Epithelial cell of esophagus (primary cell): Measurements from ENCODE around the gene CFAP221.

Source experiments
- DNase-seq: peaks from one replicate; pipeline ENCODE4 v3.0.0; 2010; ENCODE audit warnings: low read depth
- H3K4me3 ChIP-seq: 2 replicates; pipeline ENCODE4 v1.5.1; 2011; ENCODE audit warnings: mild to moderate bottlenecking, low read length, control low read depth
- TF ChIP-seq, protein P1 (sequence below): IDR thresholded peaks from 2 replicates; pipeline ENCODE4 v1.5.1; 2011; ENCODE audit warnings: low read depth, mild to moderate bottlenecking, low read length, control low read depth, inconsistent platforms; ENCODE audit not compliant: insufficient read depth; ENCODE audit errors: missing control alignments

CFAP221 gene

DNA sequence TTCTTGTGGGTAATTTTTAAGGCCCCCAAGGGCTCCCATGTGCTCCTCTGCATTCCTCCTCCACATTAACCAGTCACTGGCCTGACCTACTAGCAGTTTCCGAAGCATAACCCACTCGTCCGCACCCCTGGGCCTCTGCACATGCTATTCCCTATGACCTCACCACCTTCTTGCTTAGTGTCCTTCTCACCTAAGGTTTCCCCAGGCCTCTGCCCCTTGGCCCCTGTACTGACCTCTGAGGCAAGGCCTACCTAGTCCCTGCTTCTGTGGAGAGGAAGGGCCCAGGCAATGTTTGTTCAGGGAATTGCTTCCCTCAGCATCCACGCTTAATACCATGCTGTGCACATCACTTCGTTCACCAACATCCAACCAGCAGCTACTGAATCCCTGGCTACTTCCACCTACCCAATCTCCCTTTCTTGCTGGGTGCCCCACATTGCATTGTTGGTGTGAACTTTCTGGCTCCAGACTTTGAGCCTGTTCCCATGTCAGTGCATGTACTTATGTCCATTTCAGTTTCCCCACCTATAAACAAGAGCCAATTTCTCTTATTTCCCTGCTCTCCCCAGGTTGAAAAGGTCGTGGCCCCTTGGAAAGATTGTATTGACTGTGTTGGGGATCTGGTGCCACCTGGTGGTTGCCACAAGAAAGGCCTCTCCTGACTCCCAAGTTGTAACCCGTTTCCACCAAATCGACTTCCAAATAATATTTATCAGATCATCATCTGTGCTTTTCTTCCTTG, 115.5 kb downstream of the CFAP221 start:
- DNase-seq, result peak; percentile 57
- no peak overlapping the region for H3K4me3 ChIP-seq
- TF ChIP-seq, protein P1, sequence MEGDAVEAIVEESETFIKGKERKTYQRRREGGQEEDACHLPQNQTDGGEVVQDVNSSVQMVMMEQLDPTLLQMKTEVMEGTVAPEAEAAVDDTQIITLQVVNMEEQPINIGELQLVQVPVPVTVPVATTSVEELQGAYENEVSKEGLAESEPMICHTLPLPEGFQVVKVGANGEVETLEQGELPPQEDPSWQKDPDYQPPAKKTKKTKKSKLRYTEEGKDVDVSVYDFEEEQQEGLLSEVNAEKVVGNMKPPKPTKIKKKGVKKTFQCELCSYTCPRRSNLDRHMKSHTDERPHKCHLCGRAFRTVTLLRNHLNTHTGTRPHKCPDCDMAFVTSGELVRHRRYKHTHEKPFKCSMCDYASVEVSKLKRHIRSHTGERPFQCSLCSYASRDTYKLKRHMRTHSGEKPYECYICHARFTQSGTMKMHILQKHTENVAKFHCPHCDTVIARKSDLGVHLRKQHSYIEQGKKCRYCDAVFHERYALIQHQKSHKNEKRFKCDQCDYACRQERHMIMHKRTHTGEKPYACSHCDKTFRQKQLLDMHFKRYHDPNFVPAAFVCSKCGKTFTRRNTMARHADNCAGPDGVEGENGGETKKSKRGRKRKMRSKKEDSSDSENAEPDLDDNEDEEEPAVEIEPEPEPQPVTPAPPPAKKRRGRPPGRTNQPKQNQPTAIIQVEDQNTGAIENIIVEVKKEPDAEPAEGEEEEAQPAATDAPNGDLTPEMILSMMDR, result peak; percentile 91

DNA sequence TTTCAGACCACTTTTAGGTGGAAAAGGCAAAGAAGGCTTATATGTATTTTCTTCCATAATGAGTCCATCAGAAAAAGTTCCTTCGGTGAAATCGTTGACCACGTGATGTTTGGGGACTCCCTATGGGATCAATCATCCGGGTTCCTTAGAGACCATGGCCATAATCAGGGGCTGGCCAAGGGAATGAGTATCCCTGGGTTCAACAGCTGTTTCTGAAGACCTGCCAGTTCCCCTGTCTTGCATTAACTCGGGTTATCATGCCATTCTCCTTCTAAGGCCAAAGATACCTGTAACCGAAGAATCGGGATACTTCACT, 116.1 kb downstream of the CFAP221 start:
- TF ChIP-seq, protein P1, result no peak
- no peak overlapping the region for H3K4me3 ChIP-seq
- DNase-seq, result no peak

DNA sequence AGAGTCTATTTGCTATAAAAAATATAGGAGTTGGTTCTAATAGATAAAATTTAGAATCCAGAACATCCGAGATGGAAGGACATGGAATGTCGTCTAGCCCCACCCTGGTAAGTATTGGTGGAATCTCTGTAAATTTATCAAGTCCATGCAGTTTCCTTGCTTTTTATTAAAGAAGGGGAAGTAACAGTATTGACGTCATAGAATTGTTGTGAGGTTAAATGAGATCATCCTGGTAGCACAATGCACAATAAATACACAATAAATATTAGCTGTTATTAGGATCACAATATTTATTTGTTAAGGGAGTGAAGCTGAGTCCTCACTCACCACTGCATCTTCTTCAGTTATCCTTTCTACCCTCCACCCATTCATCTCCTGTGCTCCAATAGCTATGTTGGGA, 118.0 kb downstream of the CFAP221 start:
- TF ChIP-seq, protein P1, result no peak
- DNase-seq, result no peak

GRCh38 chr2:119668546-119668945, 124.3 kb downstream of the CFAP221 start:
- H3K4me3 ChIP-seq, result no peak overlapping the region
- DNase-seq, result no peak
- TF ChIP-seq, protein P1, result no peak

More for the DNA sequence above, 118.0 kb downstream of the CFAP221 start:
- no peak overlapping the region for H3K4me3 ChIP-seq

DNA sequence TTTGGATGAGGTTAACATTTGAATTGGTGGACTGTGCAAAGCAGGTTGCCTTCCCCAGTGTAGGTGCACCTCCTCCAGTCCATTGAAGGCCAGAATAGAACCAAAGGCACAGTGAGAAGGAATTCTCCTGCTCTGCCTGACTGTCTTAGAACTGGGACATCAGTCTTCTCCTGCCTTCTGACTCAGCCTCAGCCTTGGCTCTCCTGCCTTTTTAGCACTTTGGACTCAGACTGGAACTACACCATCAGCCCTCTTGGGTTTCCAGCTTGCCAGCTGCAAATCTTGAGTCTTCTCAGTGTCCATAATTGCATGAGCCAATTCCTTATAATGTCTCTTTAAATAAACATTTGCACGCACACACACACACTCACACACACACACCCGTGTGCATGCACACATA, 126.8 kb downstream of the CFAP221 start:
- H3K4me3 ChIP-seq, result no peak overlapping the region
- TF ChIP-seq, protein P1, result no peak

DNA sequence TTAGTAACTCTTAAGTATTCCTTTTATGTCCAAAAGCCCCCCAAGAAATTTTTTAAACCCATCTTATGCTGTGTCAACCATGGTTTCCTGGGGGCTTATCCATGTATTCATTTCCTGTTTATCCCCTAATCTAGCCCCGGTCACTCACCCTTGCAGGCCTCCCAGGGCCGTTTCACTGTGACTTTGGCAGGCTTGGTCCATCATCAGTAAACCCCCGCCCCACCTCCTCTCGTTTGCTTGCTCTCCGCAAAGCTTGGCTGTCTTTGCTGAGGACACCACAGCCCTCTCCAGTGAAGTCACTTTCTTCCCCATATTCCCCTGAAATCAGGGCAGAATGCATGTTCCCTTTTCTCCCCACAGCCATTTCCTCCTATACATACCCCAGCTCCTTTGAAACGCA, 127.5 kb downstream of the CFAP221 start:
- no peak for DNase-seq
- TF ChIP-seq, protein P1, result no peak
- no peak overlapping the region for H3K4me3 ChIP-seq

More for the DNA sequence above, 126.8 kb downstream of the CFAP221 start:
- DNase-seq, result no peak
